ENCODE data around the gene DCAF5.
"Not testable (repeated sequence)": the region's sequence is repeated elsewhere in the genome, so short reads cannot be mapped to it uniquely, and the experiment has no call there.

Gene DCAF5

GRCh38 chr14:69170839-69171238, 17.9 kb upstream of the DCAF5 start:
- no peak overlapping the region for H3K27ac ChIP-seq (ENCODE audit: low read depth, low read length, severe bottlenecking)
- no peaks in the 10 kb centered on the region for H3K36me3 ChIP-seq (ENCODE audit: control insufficient read depth, insufficient read depth, low read length)
- H3K4me1 ChIP-seq (ENCODE audit: control insufficient read depth, insufficient read depth, low read length, poor library complexity, severe bottlenecking): no peaks in the 10 kb centered on the region
- no peaks in the 10 kb centered on the region for H3K9me3 ChIP-seq (ENCODE audit: control insufficient read depth, low read length)
- H3K4me3 ChIP-seq (ENCODE audit: extremely low read depth, insufficient read depth, low read length, poor library complexity, severe bottlenecking): no peak overlapping the region
- WGBS, 2 experiments (ENCODE audit: insufficient coverage in 2 of 2): no CpG with 5 or more reads among the region's 1 CpG

GRCh38 chr14:69165787-69166186, 12.9 kb upstream of the DCAF5 start:
- WGBS, 2 experiments (ENCODE audit: insufficient coverage in 2 of 2): 100% methylated on average over 1 of the region's 2 CpGs
- not testable (repeated sequence) for H3K27ac ChIP-seq (ENCODE audit: low read depth, low read length, severe bottlenecking); H3K4me1 ChIP-seq (ENCODE audit: control insufficient read depth, insufficient read depth, low read length, poor library complexity, severe bottlenecking); H3K36me3 ChIP-seq (ENCODE audit: control insufficient read depth, insufficient read depth, low read length); H3K9me3 ChIP-seq (ENCODE audit: control insufficient read depth, low read length); H3K4me3 ChIP-seq (ENCODE audit: extremely low read depth, insufficient read depth, low read length, poor library complexity, severe bottlenecking)

GRCh38 chr14:69161590-69161989, 8.7 kb upstream of the DCAF5 start:
- Histone ChIP-seq H3K4me3 (ENCODE audit: extremely low read depth, insufficient read depth, low read length, poor library complexity, severe bottlenecking) (no peak overlapping the region), H3K27ac (ENCODE audit: low read depth, low read length, severe bottlenecking) (no peak overlapping the region), H3K36me3 (ENCODE audit: control insufficient read depth, insufficient read depth, low read length) (no peaks in the 10 kb centered on the region), H3K9me3 (ENCODE audit: control insufficient read depth, low read length) (no peaks in the 10 kb centered on the region), H3K4me1 (ENCODE audit: control insufficient read depth, insufficient read depth, low read length, poor library complexity, severe bottlenecking) (no peaks in the 10 kb centered on the region)
- WGBS, 2 experiments (ENCODE audit: insufficient coverage in 2 of 2): no CpG with 5 or more reads among the region's 1 CpG

- no peaks in the 10 kb centered on the region for H3K9me3 ChIP-seq (ENCODE audit: control insufficient read depth, low read length)
- no peak overlapping the region for H3K27ac ChIP-seq (ENCODE audit: low read depth, low read length, severe bottlenecking)
- no peaks in the 10 kb centered on the region for H3K4me1 ChIP-seq (ENCODE audit: control insufficient read depth, insufficient read depth, low read length, poor library complexity, severe bottlenecking)
- no peaks in the 10 kb centered on the region for H3K36me3 ChIP-seq (ENCODE audit: control insufficient read depth, insufficient read depth, low read length)
- no peak overlapping the region for H3K4me3 ChIP-seq (ENCODE audit: extremely low read depth, insufficient read depth, low read length, poor library complexity, severe bottlenecking)
Observed at GRCh38 chr14:69156224-69156623, 3.3 kb upstream of the DCAF5 start.

- Histone ChIP-seq H3K9me3 (ENCODE audit: control insufficient read depth, low read length) (no peaks in the 10 kb centered on the region), H3K36me3 (ENCODE audit: control insufficient read depth, insufficient read depth, low read length) (no peaks in the 10 kb centered on the region), H3K27ac (ENCODE audit: low read depth, low read length, severe bottlenecking) (no peak overlapping the region), H3K4me3 (ENCODE audit: extremely low read depth, insufficient read depth, low read length, poor library complexity, severe bottlenecking) (no peak overlapping the region), H3K4me1 (ENCODE audit: control insufficient read depth, insufficient read depth, low read length, poor library complexity, severe bottlenecking) (peaks cover 9% of the 10 kb centered on the region)
- WGBS, 2 experiments (ENCODE audit: insufficient coverage in 2 of 2): 14 to 57% methylated on average over 1 to 2 of the region's 4 CpGs
Observed at GRCh38 chr14:69154779-69155178, 1.9 kb upstream of the DCAF5 start.

- H3K27ac ChIP-seq (ENCODE audit: low read depth, low read length, severe bottlenecking): peak overlapping the region; percentile 76
- H3K9me3 ChIP-seq (ENCODE audit: control insufficient read depth, low read length): no peaks in the 10 kb centered on the region
- H3K4me1 ChIP-seq (ENCODE audit: control insufficient read depth, insufficient read depth, low read length, poor library complexity, severe bottlenecking): peaks cover 9% of the 10 kb centered on the region
- H3K4me3 ChIP-seq (ENCODE audit: extremely low read depth, insufficient read depth, low read length, poor library complexity, severe bottlenecking): peak overlapping the region; percentile 92
- H3K36me3 ChIP-seq (ENCODE audit: control insufficient read depth, insufficient read depth, low read length): peaks cover 6% of the 10 kb centered on the region
- 8% methylated on average over 9 to 12 of the region's 13 CpGs for WGBS, 2 experiments (ENCODE audit: insufficient coverage in 2 of 2)
Observed at GRCh38 chr14:69153873-69154270, 953 bp upstream of the DCAF5 start.

- H3K4me1 ChIP-seq (ENCODE audit: control insufficient read depth, insufficient read depth, low read length, poor library complexity, severe bottlenecking): peaks cover 9% of the 10 kb centered on the region
- H3K4me3 ChIP-seq (ENCODE audit: extremely low read depth, insufficient read depth, low read length, poor library complexity, severe bottlenecking): peak overlapping the region; percentile 92
- WGBS, 2 experiments (ENCODE audit: insufficient coverage in 2 of 2): 0% methylated on average over 22 to 51 of the region's 72 CpGs
- H3K36me3 ChIP-seq (ENCODE audit: control insufficient read depth, insufficient read depth, low read length): peaks cover 11% of the 10 kb centered on the region
- peak overlapping the region; percentile 81 for H3K27ac ChIP-seq (ENCODE audit: low read depth, low read length, severe bottlenecking)
- H3K9me3 ChIP-seq (ENCODE audit: control insufficient read depth, low read length): no peaks in the 10 kb centered on the region
Observed at GRCh38 chr14:69153152-69153872, 393 bp upstream of the DCAF5 start.

- Histone ChIP-seq H3K9me3 (ENCODE audit: control insufficient read depth, low read length) (no peaks in the 10 kb centered on the region), H3K36me3 (ENCODE audit: control insufficient read depth, insufficient read depth, low read length) (peaks cover 19% of the 10 kb centered on the region), H3K4me3 (ENCODE audit: extremely low read depth, insufficient read depth, low read length, poor library complexity, severe bottlenecking) (peak overlapping the region; percentile 92), H3K27ac (ENCODE audit: low read depth, low read length, severe bottlenecking) (peak overlapping the region; percentile 81), H3K4me1 (ENCODE audit: control insufficient read depth, insufficient read depth, low read length, poor library complexity, severe bottlenecking) (peaks cover 9% of the 10 kb centered on the region)
- WGBS, 2 experiments (ENCODE audit: insufficient coverage in 2 of 2): 0% methylated on average over 18 to 24 of the region's 38 CpGs
Observed at GRCh38 chr14:69152181-69152901, 578 bp downstream of the DCAF5 start.

GRCh38 chr14:69151458-69152180, 1.3 kb downstream of the DCAF5 start:
- H3K9me3 ChIP-seq (ENCODE audit: control insufficient read depth, low read length): no peaks in the 10 kb centered on the region
- peak overlapping the region; percentile 92 for H3K4me3 ChIP-seq (ENCODE audit: extremely low read depth, insufficient read depth, low read length, poor library complexity, severe bottlenecking)
- H3K36me3 ChIP-seq (ENCODE audit: control insufficient read depth, insufficient read depth, low read length): peaks cover 23% of the 10 kb centered on the region
- peaks cover 9% of the 10 kb centered on the region for H3K4me1 ChIP-seq (ENCODE audit: control insufficient read depth, insufficient read depth, low read length, poor library complexity, severe bottlenecking)
- peak overlapping the region; percentile 81 for H3K27ac ChIP-seq (ENCODE audit: low read depth, low read length, severe bottlenecking)
- 0 to 1% methylated on average over 38 to 46 of the region's 57 CpGs for WGBS, 2 experiments (ENCODE audit: insufficient coverage in 2 of 2)

GRCh38 chr14:69149461-69150244, 3.3 kb downstream of the DCAF5 start:
- WGBS, 2 experiments (ENCODE audit: insufficient coverage in 2 of 2): 89 to 93% methylated on average over 1 of the region's 2 CpGs
- H3K27ac ChIP-seq (ENCODE audit: low read depth, low read length, severe bottlenecking): no peak overlapping the region
- H3K9me3 ChIP-seq (ENCODE audit: control insufficient read depth, low read length): no peaks in the 10 kb centered on the region
- peaks cover 9% of the 10 kb centered on the region for H3K4me1 ChIP-seq (ENCODE audit: control insufficient read depth, insufficient read depth, low read length, poor library complexity, severe bottlenecking)
- H3K36me3 ChIP-seq (ENCODE audit: control insufficient read depth, insufficient read depth, low read length): peaks cover 28% of the 10 kb centered on the region
- H3K4me3 ChIP-seq (ENCODE audit: extremely low read depth, insufficient read depth, low read length, poor library complexity, severe bottlenecking): no peak overlapping the region
